Thymus (tissue), 11 donors: Measurements from ENCODE around the gene TXLNG. TPM values are rescaled to one million over a fixed set of nuclear protein-coding genes. Genes with fewer than 3 reads are reported as not detected.
"Not testable (repeated sequence)": the region's sequence is repeated elsewhere in the genome, so short reads cannot be mapped to it uniquely, and the experiment has no call there.

Experiments
- DNase-seq, 9 donors: peaks; one replicate each; pipeline ENCODE4 v3.0.0-alpha.2; 2013; ENCODE audit warnings: low spot score in 9 of 9, low read depth in 6 of 9, missing footprints in 1 of 9
- H3K27ac ChIP-seq, 2 donors: one replicate each; pipeline ENCODE4 v1.5.1; 2013; ENCODE audit warnings: control low read depth in 1 of 2, low read depth in 1 of 2, low read length in 1 of 2, mild to moderate bottlenecking in 1 of 2, moderate library complexity in 1 of 2
- H3K27me3 ChIP-seq, 2 donors: one replicate each; pipeline ENCODE4 v1.5.1; 2013; ENCODE audit warnings: low read length in 1 of 2; ENCODE audit not compliant: control insufficient read depth in 2 of 2, insufficient read depth in 1 of 2
- H3K36me3 ChIP-seq, 2 donors: one replicate each; pipeline ENCODE4 v1.5.1; 2013; ENCODE audit warnings: low read length in 1 of 2, mild to moderate bottlenecking in 1 of 2, moderate library complexity in 1 of 2; ENCODE audit not compliant: control insufficient read depth in 2 of 2, insufficient read depth in 2 of 2
- H3K4me1 ChIP-seq, 2 donors: one replicate each; pipeline ENCODE4 v1.5.1; 2013; ENCODE audit warnings: low read length in 2 of 2; ENCODE audit not compliant: control insufficient read depth in 2 of 2, insufficient read depth in 2 of 2
- H3K4me3 ChIP-seq, 2 donors: one replicate each; pipeline ENCODE4 v1.5.1; 2013; ENCODE audit warnings: low read length in 2 of 2, control low read depth in 1 of 2, mild to moderate bottlenecking in 1 of 2
- H3K9me3 ChIP-seq, 2 donors: one replicate each; pipeline ENCODE4 v1.5.1; 2013; ENCODE audit warnings: low read length in 1 of 2, mild to moderate bottlenecking in 1 of 2; ENCODE audit not compliant: control insufficient read depth in 2 of 2, insufficient read depth in 1 of 2
- WGBS: extraction: QIAGEN DNeasy Blood & Tissue Kit; methylation state at CpG from one replicate; pipeline ENCODE4 v1.1.7; 2013; 5-methylcytosine and 5-hydroxymethylcytosine counted together
- polyA plus RNA-seq: library from polyadenylated mRNA; stranded (reverse); fragments of 200-250 nt; gene quantifications from one replicate; pipeline ENCODE4 v1.2.3, GENCODE V29; 2013
- total RNA-seq: library from RNA; stranded (reverse); fragments of 120-200 nt; gene quantifications from one replicate; pipeline ENCODE4 v1.2.4, GENCODE V29; 2013
- donor health status: healthy.

The TXLNG gene
- total and polyA plus RNA-seq, 2 donors, result 10.7 to 12.6 TPM

DNA sequence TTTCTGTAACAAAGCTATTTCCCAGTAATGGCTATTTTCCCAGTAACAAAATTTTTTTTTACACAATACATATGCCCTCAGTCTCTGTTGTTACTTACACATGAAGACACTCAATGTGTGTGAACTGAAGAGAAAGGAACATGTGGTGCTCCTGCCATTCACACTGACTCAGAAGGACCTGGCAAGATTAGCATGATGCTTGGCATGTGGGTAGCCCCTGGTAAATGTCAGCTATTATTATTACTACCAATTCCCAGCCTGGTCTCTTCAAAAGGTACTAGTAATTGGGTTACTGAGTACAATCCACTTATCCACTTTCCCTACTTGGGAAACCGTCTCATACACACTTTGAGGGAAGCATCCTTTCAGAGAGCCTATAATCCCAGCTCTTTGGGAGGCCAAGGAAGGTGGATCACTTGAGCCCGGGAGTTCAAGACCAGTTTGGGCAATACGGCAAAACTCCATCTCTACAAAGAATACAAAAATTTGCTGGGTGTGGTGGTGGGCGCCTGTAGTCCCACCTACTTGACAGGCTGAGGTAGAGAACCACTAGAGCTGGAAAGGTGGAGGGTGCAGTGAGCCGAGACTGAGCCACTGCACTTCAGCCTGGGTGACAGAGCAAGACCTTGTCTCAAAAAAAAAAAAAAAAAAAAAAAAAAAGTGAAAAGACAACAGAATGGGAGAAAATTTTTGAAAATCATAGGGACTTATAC is 69.3 kb downstream of the TXLNG start:
- Histone ChIP-seq H3K9me3 (no peaks in the 10 kb centered on the region), H3K36me3 (peaks cover 18 to 71% of the 10 kb centered on the region in 2 donors), H3K4me1 (no peaks in the 10 kb centered on the region), H3K27me3 (no peaks in the 10 kb centered on the region), H3K4me3 (no peak overlapping the region), H3K27ac (no peak overlapping the region)
- DNase-seq, result no peak
- over 99% methylated on average over 5 of the region's 5 CpGs for WGBS

DNA sequence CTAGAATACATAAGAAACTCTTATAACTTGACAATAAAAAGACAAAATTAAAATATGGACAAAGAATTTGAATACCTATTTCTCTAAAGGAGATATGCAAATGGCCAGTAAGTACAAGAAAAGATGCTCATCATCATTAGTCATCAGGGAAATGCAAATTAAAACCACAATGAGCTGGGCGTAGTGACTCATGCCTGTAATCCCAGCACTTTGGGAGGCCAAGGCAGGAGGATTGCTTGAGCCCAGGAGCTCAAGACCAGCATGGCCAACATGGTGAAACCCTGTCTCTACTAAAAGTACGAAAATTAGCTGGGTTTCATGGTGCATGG is 69.8 kb downstream of the TXLNG start:
- 100% methylated on average over 2 of the region's 2 CpGs for WGBS
- not testable (repeated sequence) for DNase-seq, H3K4me3 ChIP-seq, H3K4me1 ChIP-seq, H3K27me3 ChIP-seq, H3K27ac ChIP-seq, H3K9me3 ChIP-seq
- peaks cover 18 to 66% of the 10 kb centered on the region in 2 donors for H3K36me3 ChIP-seq

DNA sequence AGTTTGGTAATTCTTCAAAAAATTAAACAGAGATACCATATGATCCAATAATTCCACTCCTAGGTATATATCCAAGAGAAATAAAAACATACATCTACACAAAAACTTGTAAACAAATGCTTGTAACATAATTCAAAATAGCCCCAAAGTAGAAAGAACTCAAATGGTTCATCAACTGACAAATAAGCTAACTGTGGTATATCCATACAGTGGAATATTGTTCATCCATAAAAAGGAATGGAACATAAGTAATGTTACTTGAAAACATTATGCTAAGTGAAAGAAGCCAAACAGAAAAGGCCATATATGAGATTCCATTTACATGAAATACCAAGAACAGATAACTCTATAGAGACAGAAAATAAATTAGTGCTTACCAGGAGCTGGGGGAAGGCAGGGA is 70.5 kb downstream of the TXLNG start:
- Histone ChIP-seq H3K36me3 (peaks cover 23 to 68% of the 10 kb centered on the region in 2 donors), H3K27ac (no peak overlapping the region)

DNA sequence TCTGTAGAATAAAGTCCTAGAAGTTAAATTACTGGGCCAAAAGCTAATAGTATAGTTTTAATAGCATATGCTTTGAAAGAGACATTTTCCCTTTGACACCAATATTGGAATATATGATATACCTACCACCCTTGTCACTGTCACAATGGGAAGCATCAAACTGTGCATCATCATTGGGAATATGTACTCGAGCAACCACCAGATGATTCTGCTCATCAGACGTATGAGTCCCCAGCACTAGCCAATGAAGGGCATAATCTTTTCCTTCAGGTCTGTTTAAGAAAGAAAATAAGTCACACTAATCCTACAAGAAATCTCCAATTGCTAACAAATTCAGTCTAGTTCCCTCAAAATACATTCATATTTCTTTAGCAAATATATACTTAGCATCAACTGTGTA is 76.6 kb downstream of the TXLNG start:
- no peak overlapping the region for H3K4me3 ChIP-seq
- no peak overlapping the region for H3K27ac ChIP-seq
- peaks cover 11 to 49% of the 10 kb centered on the region in 2 donors for H3K36me3 ChIP-seq
- DNase-seq, result no peak
- WGBS, result 94% methylated on average over 2 of the region's 2 CpGs
- no peaks in the 10 kb centered on the region for H3K27me3 ChIP-seq
- H3K4me1 ChIP-seq, result peaks cover 0 to under 1% of the 10 kb centered on the region in 2 donors
- no peaks in the 10 kb centered on the region for H3K9me3 ChIP-seq

More for the DNA sequence above, 70.5 kb downstream of the TXLNG start:
- DNase-seq, result no peak
- Histone ChIP-seq H3K27me3 (no peaks in the 10 kb centered on the region), H3K9me3 (no peaks in the 10 kb centered on the region), H3K4me1 (no peaks in the 10 kb centered on the region), H3K4me3 (no peak overlapping the region)

DNA sequence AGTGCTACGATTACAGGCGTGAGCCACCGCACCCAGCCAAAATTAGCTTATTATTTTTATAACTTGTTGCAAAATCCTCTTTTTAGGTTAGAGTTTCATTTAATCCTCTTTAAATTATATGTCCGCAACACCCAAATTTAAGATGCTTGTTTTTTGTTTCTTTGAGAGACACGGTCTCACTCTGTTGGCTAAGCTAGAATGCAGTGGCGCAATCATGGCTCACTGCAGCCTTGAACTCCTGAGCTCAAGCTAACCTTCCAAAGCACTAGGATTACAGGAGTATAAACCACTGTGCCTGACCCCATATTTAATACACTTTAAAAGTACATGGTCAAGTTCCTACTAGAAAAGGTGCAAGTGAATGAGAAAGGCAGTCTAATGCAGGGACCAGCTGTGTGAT is 81.7 kb downstream of the TXLNG start:
- Histone ChIP-seq H3K4me1 (peaks cover 6 to 12% of the 10 kb centered on the region in 2 donors), H3K4me3 (no peak overlapping the region), H3K9me3 (no peaks in the 10 kb centered on the region), H3K27ac (no peak overlapping the region), H3K27me3 (peaks cover 0 to 17% of the 10 kb centered on the region in 2 donors), H3K36me3 (peaks cover 0 to 14% of the 10 kb centered on the region in 2 donors)
- 96% methylated on average over 6 of the region's 6 CpGs for WGBS
- no peak for DNase-seq

DNA sequence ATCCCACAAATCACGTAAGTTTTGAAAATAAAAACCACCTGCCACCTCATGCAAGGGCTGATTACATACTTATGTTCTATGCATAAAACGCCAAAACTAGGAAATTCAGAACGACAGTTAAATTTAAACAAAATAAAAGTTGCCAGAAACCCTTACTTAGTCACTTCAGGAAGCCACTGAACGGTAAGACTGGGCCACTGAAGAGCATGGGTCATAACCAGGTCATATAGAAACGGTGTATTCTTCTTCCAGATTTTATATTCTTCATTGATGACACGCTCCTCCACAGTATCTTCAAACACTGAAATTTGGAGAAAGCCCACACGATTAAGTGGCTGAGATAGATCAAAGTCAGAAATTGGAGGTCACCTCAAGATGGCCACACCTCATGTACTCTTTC is 82.7 kb downstream of the TXLNG start:
- H3K4me1 ChIP-seq, result peaks cover 6 to 12% of the 10 kb centered on the region in 2 donors
- peaks cover 0 to 17% of the 10 kb centered on the region in 2 donors for H3K27me3 ChIP-seq
- H3K36me3 ChIP-seq, result peaks cover 0 to 7% of the 10 kb centered on the region in 2 donors
- peak overlapping the region; percentile 57 to 71 for H3K4me3 ChIP-seq
- DNase-seq, result no peak
- peak overlapping the region in 1 of 2 donors; percentile 50 for H3K27ac ChIP-seq
- 6% methylated on average over 7 of the region's 7 CpGs for WGBS
- H3K9me3 ChIP-seq, result no peaks in the 10 kb centered on the region

DNA sequence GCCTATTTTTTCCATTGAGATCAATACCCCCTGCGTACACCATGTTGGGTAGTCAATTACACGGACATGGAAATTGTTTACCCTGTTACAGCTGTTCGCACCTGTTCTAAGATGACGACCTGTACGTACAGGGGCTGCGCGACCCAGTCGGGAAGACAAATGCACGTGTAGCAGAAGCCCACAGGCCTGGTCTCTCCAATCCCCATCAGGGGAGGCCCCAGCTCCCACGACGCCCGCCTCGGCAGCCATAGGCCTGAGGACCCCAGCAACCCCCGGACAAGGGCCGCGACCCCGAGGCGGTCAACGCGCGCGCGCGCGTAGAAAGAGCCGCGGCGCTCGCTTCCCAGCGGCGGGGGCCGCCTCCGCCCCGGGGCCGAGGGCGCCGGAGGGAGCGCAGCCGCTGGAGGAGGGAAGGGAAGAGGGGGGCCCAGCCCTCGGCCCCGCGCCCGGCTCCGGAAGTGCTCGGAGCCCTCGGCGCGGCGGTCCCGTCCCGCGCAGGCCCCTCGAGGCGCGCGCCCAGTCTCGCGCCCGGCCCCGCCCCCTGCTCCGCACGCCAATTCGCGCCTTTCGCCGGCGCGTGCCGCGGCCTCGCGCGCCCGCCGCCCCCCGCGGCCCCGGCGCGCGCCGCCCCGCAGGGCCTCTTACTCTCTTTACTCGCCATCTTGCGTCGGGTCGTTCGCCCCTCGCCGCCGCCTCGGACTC is 83.3 kb downstream of the TXLNG start:
- Histone ChIP-seq H3K9me3 (no peaks in the 10 kb centered on the region), H3K36me3 (peaks cover 0 to 7% of the 10 kb centered on the region in 2 donors), H3K27me3 (peaks cover 0 to 17% of the 10 kb centered on the region in 2 donors), H3K27ac (peak overlapping the region; percentile 96 to 97), H3K4me3 (peak overlapping the region; percentile 71 to 75), H3K4me1 (peaks cover 6 to 12% of the 10 kb centered on the region in 2 donors)
- DNase-seq, result peak in 4 of 9 donors; percentile 11 to 57 (median 47)
- WGBS, result under 1% methylated on average over 72 of the region's 92 CpGs

DNA sequence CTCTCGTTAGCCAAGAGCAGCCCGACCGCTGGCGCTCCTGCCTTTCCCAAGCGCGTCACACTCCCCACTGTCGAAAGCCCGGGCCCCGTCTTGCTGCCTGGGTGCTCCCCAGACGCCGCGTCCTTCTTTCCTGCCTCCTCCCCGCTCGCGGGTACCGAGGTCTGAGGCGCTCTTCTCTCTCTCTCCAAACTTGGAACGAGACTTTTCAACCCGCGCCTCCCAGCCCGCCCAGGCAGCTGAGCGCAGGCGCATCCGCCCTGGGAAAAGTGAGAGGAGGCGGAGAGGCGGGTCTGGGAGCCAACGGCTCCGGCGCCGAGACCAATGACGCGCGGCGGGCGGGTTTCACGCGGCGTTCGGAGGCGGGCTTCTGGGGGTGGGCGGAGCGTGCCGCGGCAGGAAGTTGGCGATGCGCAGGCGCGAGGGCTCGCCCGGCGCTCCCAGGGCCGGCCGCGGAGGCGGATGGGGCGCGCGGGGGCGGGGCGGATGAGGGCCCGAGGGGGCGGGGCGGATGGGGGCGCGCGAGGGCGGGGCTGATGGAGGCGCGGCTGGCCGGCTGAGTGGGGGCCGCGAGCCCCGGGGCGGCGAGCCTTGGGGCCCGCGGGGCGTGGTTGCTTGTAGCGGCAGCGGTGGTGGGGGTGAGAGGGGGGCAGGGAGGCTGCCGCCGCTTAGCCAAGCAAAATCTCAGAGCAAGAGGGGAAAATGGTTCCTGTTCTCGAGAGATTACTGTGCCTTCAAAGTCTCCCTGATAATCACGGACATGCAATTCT is 84.0 kb downstream of the TXLNG start, which contains the start of gene RBBP7:
Gene RBBP7 (minus strand): TSS at position 268 of the 767 bp plus-strand sequence. CDS start 309 bp downstream, outside the sequence.
- Histone ChIP-seq H3K4me1 (peaks cover 6 to 12% of the 10 kb centered on the region in 2 donors), H3K36me3 (peaks cover 0 to 7% of the 10 kb centered on the region in 2 donors), H3K4me3 (peak within 1 kb of the TSS; percentile 71 to 75), H3K27me3 (peaks cover 0 to 17% of the 10 kb centered on the region in 2 donors), H3K27ac (peak within 1 kb of the TSS; percentile 96 to 97), H3K9me3 (no peaks in the 10 kb centered on the region)
- under 1% methylated on average over 84 of the region's 84 CpGs for WGBS
- DNase-seq, result peak; percentile 65 to 94 (median 81)
